Right forelimb (tissue), 1 donor: ENCODE measurements around the gene NLRC3.
A peak's percentile ranks its signal among the peaks of the same experiment; 100 is the strongest.

Experiments used
- DNase-seq: peaks from one replicate; pipeline ENCODE4 v3.0.0-alpha.2; 2018

NLRC3 gene

DNA sequence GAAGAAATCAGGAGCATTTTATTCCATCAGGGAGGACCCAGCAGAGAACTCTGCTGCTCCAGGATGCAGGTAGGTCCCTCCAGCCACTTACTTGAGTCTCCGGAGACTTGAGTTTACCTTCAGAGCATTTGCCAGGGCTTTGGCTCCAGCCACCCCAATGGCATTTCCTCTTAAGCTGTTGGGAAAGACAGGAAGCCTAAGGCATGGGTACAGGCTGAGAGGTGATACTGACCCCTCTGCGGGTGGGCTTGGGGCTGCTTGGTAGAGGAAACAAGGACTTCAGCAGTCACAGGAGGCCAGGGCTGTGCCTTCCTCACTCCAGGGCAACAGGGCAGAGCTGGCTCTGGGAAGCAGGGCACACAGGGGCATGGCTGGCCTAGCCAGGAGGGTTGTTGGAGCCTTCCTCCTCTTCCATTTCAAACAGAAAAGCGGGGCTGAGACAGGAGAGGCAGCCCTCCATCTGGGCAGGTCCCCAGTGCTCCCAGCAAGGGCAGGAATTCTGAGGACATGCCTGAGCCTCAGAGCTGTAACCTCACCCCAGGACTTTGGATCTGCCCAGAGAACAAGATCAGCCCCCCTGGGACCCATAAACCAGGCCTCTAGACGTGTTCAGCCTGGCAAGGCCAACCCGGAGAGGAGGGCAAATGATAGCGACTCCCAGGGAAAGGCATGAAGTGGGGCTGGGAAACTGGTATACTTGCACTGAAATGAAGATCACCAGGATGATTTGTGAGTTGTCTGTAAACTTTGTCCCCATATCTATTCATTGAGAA is 34.4 kb downstream of the NLRC3 start:
- no peak for DNase-seq

DNA sequence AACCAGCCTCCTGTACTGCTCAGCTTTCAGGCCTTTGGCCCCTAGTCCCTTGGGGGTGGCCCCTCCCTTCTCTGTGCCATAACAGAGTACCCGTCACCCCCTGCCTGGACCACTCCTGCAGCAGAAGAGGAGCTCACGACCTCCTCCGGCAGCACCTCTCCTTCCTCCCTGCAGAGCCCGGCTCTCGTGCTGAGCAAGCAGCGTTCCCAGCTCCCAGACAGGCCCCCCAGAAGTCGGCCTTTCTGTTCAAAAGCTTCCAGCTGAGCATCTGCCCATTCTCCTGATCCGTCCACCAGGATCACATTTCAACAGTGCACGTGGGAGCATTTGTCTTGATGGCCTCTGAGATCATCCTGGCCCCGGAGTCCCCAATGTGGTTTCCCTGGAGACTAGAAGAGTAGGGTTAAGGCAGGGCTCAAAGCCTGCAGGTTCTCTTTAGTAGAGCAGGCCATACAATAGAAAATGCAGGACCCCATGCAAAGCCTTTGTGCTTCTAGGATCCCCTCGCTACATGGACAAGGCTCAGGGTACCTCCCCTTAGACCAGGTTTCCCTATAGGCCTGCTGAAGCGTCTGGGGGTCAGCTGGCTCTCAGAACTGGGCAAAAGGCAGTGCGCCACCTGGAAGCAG is 35.6 kb downstream of the NLRC3 start:
- DNase-seq: no peak

DNA sequence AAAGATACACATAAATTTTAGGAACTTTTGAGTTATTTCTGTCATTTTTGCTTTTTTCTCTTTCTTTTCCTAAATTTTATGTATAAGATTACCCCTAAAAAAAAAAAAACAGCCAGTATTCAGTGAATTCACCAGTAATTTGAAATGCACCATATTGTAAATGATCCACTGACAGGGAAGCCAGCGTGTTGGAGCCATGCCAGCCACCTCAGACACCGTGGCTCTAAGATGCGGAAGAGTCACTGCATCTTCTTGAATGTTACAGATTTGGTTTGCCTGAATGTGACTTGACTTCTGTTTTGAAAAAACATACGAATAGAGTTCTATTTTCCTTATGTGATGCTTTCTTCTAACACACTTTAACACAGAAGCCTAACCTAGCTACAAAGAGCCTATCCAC is 39.0 kb downstream of the NLRC3 start:
- DNase-seq: no peak

DNA sequence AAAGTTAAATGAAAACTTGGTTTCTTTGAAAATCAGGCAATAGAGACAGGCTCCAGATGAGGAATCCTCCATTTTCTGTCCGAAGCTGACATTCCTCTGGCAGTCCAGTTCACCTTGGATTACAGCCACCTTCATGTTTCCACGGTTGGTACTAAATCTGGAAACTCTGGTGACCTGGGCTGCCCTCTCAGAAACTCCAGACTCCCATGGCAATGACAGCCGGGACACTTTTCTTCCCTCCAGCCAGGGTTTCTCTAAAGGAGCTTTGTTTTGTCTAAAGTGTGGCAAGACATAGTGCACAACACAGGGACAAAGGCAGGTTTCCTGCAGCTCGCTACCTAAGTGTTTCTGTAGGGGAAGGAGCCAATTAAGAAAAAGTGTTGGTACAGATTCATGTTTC is 40.4 kb downstream of the NLRC3 start:
- DNase-seq: no peak

DNA sequence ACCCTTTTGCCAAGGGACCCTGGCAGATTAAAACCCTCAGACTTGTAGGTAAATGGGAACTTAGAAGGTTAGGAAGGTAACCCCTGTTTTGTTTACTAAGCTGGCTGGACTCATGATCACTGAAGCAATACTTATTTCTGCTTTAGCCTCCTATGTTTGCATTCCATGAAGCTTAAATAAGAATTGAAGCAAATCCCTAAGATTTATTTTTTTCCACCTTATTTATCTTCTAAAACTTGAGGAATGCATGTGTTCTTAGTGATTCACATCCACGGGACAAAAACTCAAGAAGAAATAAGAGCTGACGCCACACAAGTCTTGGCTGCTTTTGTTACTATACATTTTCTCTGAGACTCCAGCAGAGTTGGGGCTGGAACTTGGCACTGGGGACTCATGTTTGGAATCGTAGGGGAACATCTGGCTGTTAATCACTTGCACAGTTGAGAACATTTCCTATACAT is 40.9 kb downstream of the NLRC3 start:
- peak; percentile 70 for DNase-seq

DNA sequence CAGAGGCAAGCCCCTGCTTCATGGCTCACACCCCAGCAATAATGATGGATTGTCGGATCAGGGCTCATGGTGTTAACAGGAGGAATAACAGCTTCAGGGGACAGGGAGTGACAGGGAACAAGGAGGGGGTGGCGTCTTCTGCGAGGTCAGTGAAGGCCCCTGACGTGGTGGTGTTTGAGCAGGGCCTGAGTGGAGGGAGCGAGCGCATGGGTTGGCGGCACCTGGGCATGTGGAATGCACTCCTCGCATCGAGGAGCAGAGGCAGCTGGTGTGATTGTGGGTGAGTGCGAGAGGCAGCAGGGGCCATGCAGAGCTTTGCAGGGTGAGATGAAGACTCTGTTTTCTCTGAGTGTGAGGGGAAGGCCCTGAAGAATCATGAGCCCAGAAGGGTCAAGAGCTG is 43.1 kb downstream of the NLRC3 start:
- DNase-seq: no peak

DNA sequence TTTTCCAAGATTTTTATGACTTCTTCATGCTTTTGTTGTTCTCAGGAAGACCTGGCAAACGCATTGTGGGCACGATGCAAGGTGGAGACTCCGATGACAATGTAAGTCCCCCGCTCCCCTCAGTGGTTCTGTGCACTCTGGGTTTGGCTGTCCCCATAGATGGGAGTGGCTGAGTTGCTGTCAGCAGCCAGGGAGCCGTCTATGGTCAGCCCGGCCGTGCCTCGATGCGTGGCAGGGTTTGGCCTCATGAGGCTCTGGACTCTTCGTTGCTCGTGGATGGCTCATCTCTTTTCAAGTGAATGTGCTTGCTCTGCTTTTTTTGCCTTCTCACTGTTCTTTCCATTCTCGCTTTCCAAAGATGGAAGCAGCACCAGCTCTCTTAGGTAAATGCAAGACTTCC is 44.5 kb downstream of the NLRC3 start:
- DNase-seq: no peak

DNA sequence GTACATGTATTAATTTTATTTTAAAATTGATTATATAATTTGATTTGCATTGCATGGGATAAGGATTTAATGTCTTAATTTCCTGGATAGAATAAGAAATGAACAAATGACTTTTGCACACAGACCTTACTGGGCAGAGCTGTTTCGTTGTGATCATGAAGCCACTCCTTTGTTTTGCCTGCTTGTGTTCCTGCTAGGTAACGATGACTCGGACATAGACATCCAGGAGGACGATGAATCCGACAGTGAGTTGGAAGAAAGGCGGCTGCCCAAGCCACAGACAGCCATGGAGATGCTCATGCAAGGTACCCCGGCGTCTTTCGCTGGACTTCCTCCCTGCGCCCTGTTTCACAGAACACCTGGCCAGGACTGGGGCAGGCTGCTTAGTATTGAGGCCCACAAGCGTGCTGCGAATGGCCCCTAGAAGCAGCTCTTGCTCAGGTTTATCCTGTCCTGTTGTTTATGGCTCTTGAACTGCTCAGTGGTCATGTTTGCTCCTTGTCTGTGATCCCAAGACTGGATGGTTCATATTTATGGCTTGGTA is 46.8 kb downstream of the NLRC3 start:
- no peak for DNase-seq

DNA sequence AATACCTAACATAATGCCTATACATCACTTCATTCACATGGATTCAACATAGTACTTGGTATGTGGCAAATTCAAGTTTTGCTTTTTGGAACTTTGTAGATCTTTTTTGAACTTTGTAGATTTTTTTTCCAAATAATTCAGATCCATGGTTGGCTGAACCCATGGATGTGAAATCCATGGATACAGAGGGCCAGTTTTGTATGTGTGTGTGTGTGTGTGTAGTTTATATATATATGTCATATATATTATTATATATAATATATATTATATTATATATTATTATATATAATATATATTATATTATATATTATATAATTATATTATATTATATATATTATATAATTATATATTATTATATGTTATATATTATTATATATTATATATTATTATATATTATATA is 48.0 kb downstream of the NLRC3 start:
- no peak for DNase-seq

DNA sequence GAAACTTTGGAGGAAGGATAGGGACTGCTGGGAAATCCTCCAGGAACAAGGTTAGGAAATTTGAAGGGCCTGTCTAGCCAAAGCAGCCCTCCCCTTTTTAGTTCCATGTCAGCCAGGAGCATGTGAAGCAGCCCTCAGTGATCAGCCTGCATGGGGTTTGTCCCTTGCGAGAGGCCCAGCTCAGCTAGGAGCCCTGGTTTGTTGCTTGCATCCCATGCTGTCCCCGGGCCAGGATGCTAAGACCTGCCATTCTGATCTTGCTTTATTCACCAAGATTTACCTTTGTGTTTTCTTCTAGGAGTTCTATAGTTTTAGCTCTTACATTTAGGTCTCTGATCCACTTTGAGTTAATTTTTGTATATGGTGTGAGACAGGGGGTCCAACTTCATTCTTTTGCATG is 48.8 kb downstream of the NLRC3 start:
- DNase-seq: no peak

DNA sequence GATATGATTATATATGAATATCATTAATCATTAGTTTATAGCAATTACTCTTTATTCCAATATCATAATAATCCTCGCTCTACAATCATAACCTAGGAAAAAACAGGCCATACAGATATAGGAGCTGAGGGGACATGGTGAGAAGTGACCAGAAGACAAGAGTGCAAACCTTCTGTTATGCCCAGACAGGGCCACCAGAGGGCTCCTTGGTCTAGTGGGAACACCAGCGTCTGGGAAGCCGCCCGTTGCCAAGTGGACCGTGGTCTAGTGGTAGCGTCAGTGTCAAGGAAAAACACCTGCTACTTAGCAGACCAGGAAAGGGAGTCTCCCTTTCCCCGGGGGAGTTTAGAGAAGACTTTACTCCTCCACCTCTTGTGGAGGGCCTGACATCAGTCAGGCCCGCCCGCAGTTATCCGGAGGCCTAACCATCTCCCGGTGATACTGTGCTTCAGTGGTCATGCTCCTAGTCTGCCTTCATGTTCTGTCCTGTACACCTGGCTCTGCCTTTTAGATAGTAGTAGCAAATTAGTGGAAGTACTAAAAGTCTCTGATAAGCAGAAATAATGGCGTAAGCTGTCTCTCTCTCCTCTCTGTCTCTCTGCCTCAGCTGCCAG is 49.9 kb downstream of the NLRC3 start:
- DNase-seq: peak; percentile 74

DNA sequence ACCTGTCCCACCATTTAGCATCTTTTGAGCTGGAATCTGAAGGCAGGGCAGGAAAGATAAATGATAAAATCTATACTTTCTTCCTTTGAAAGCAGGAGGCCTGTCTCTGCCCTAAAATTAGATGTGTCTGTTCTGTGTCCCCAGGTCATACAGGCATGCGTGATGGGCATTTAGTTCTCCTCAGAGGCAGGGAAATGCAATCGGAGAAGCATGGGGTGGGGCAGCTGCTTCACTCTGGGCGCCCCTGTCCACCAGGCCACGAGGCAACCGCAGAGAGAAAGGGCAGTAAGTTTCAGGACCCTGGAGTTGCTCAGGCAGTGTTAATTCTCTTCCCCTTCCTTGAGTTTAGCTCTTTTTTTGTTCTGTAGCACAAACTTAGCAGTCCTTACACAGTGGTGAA is 51.3 kb downstream of the NLRC3 start:
- DNase-seq: no peak

DNA sequence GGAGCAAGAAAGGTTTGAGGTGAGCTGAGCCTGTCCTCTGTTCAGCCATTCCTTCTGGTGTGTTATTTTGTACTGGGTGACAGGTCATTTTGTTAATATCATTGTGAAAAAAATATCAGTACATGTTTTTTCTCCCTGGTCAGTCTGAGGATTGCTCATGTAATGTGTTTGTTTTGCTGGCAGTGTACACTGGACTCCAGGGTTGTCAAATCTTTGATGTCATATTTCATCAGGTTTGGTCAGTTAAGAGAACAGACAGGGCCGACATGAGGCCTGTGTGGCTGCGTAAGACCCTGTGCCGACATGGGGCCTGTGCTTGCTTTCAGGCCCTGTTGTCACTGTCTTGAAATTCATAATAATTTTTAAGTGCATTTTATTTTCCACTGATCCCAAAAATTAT is 53.9 kb downstream of the NLRC3 start:
- no peak for DNase-seq

DNA sequence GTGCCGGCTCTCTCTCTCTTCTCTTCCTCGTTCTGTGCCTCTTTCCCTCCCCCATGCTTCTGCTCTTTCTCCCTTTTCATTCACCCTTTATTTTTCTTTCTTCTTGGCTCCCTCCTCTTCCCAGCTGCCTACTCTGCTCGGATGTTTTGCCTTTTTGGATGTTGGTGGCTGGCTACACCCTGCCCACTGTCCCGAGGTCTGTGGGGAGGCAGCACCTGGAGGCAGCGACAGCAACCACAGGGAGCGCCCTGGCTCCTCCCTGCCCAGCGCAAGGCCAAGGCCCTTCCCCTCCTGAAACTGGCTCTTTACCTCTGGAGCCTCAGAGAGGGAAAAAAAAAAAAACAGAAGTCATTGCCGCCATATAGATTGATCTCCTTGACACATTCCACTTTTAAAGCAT is 56.4 kb downstream of the NLRC3 start:
- peak; percentile 73 for DNase-seq

DNA sequence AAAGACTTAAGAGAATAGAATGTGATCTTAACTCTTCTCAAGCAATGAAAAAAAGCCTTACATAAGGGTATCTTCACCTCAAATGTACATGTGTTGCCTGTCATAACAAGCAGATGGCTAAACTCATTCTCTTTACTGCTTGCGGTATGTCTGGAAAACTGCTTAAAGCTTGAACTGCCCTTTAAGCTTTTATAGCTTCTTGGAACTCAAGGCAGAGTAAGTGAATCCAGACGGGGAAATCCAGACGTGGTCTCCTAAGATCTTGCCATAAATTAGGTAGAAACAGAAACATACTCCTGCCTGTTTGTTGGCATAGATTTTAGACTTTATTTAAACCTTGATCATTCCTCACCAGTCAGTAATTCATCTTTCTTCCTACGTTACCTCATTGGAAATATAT is 56.8 kb downstream of the NLRC3 start:
- no peak for DNase-seq

DNA sequence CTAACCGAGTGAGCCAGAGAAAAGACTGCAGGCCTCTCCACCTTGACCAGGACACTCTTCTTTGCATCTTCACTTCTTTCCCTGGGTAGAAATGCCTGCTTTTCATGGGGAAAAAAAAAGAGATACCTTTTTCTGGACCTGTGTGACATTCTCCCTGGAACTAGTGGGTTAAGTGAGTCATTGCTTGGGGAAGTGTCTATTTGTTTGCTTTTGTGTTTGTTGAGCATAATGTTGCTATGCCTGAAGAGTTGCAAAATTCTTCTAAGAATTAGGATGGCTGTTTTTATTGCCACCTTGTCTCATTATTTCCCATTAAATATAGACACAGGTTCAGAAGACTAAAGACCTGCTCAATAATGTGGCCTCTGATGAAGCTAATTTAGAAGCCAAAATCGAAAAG is 57.6 kb downstream of the NLRC3 start:
- no peak for DNase-seq

DNA sequence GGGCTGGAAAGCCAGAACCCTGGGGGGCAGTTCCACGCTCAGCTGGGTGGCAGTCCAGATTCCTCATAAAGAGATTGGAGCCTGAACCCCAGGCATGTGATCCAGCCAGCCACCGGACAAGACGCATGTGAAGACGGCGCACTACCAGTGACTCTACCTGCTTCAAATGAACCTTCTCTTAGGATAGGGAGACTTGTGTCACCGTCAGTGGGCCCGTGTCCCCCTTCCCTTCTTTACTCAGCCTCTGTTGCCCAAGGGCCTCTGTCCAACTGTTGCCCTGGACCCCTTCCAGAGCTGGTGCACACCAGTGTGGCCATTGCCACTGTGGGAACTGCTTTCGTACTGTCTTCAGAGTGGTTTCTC is 58.2 kb downstream of the NLRC3 start:
- no peak for DNase-seq

DNA sequence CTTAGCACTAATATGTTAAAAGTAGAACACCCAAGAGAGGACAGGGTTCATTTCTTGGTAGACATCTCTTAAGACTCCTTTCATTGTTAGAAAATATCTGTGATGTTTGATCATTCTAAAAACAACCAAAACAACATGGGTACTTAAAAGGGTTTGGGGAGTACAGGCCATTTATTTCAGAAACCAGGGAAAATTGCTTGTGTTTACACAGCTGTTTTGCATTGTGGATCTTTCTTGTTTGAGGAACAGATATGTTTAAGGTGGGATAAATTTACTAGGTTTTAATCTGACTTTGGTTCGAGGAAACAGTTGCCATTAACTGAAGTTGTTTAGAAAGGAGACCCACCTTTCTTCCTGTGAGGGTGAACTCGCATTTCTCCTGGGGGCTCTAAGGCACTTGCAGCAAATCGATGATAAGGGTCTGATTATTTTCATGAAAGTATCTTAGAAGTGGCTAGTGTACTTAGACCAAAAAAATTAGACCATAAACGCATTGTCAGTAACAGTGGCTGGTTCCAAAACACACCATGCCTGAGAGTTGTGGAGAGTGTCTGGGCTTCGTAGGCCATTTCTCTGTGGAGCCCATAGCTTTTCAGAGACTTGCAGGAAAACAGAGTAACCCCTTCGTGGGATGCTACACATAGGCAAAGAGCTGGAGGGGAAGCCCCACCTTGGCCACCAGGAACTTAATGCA is 58.8 kb downstream of the NLRC3 start:
- no peak for DNase-seq

DNA sequence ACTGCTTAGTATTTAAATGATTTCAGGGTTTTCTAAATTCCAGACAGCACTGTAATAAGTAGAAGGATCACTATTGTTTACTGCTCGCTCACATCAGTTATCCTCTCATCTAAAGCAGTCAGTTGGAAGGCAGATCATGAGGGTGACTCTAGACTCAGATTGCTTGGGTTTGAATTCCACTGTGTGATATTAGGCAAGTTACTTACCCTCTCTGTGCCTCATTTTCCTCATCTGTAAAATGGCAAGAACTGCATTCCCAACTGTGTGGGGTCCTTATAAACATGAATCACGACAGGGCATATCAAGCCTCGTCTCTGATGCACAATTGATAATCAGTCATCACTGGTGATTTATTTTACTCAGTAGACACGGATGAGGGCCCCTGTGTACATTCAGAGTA is 61.3 kb downstream of the NLRC3 start:
- no peak for DNase-seq

DNA sequence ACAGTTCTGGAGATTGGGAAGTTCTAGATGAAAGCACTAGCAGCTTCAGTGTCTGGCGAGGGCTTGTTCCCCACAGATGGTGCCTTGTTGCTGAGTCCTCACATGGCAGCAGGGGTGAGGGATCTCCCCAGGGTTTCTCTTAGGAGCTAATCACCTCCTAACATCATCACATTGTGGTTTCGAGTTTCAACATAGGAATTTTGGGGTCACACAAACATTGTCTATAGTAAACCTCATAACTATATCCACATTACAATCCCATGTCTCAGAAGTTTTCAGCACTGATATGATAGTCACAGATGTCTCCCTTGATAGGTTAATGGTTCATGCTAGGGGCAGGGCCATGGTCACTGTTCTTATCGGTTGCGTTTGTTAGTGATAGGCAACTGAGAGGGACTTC is 62.6 kb downstream of the NLRC3 start:
- DNase-seq: no peak

DNA sequence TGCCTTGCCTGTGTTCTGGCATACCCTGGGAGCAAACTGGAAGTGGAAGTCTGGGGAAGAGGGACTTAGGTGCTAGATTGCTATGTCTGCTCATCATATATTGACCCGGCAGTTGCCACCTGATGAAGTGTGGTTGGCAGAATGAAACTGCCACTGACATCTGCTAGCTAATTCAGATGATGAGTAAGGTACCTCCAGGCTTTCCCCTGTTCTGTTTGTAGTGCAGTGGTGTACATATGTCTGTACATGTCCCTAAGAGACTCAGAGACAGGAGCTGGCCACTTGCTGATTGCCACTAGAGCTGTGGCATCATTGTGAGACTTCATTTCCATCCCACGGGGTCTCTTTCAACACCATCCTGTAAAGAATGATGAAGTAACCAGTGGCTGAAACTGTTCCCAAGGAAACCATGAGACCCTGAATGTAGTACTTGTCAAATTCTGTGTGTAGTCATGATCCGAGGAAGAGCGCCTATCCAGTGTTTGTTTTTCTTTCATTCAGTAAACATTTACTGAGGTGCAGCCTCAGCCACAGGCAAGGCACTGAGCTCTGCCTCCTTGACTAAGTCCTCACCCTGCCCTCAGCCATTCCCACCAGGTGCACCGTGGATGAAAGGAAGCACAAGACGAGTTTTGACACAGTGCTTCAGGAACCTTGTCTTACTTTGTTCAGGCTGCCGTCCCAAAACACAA is 63.2 kb downstream of the NLRC3 start:
- DNase-seq: no peak

DNA sequence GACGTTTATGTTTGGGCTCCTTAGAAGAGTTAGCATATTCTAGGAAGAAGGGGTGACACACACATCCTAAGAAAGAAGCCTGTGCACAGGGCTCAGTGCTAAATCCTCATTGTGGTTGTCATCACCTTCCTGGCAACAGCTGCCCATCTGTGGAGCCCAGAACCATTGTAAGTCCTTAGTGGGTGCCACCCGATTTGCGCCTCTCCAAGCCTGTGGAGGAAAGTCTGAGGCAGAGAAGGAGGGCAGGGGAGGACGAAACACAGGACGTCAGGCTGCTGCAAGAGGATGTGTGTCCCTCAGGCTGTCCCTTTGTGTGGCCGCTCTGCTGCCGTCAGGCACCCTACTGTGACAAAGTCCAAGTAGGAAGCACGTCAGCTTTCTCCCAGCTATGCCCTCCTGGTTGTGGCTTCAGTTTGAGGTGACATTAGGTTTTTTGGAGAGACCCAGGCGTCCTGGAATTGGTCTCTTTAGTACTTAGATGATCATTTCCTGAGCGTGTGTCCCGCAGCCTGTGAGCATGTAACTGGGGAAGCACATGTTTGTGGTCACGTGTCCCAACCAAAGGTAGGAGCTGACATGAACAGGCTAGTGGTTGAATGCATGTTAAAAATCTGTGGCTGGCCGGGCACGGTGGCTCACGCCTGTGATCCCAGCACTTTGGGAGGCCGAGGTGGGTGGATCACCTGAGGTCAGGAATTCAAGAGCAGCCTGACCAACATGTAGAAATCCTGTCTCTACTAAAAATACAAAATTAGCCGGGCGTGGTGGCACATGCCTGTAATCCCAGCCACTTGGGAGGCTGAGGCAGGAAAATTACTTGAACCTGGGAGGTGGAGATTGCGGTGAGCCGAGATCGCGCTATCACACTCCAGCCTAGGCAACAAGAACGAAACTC is 65.7 kb downstream of the NLRC3 start:
- no peak for DNase-seq
